NCI-H2196 (cell line): ENCODE results near the gene AHCTF1.

Source experiments
- DNase-seq: peaks from one replicate; lab custom pipeline; 2025; ENCODE audit not compliant: unreplicated experiment; lab: John Stamatoyannopoulos, UW

Gene AHCTF1, protein sequence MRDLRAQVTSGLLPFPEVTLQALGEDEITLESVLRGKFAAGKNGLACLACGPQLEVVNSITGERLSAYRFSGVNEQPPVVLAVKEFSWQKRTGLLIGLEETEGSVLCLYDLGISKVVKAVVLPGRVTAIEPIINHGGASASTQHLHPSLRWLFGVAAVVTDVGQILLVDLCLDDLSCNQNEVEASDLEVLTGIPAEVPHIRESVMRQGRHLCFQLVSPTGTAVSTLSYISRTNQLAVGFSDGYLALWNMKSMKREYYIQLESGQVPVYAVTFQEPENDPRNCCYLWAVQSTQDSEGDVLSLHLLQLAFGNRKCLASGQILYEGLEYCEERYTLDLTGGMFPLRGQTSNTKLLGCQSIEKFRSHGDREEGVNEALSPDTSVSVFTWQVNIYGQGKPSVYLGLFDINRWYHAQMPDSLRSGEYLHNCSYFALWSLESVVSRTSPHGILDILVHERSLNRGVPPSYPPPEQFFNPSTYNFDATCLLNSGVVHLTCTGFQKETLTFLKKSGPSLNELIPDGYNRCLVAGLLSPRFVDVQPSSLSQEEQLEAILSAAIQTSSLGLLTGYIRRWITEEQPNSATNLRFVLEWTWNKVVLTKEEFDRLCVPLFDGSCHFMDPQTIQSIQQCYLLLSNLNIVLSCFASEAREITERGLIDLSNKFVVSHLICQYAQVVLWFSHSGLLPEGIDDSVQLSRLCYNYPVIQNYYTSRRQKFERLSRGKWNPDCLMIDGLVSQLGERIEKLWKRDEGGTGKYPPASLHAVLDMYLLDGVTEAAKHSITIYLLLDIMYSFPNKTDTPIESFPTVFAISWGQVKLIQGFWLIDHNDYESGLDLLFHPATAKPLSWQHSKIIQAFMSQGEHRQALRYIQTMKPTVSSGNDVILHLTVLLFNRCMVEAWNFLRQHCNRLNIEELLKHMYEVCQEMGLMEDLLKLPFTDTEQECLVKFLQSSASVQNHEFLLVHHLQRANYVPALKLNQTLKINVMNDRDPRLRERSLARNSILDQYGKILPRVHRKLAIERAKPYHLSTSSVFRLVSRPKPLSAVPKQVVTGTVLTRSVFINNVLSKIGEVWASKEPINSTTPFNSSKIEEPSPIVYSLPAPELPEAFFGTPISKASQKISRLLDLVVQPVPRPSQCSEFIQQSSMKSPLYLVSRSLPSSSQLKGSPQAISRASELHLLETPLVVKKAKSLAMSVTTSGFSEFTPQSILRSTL (N-terminal part only)

GRCh38 chr1:246931549-246932365 lies at the start of gene AHCTF1:
AHCTF1 (minus strand) TSS chr1:246931948; CDS start chr1:246918370, 13,578 bp downstream.
- DNase-seq = peak; percentile 94

DNA sequence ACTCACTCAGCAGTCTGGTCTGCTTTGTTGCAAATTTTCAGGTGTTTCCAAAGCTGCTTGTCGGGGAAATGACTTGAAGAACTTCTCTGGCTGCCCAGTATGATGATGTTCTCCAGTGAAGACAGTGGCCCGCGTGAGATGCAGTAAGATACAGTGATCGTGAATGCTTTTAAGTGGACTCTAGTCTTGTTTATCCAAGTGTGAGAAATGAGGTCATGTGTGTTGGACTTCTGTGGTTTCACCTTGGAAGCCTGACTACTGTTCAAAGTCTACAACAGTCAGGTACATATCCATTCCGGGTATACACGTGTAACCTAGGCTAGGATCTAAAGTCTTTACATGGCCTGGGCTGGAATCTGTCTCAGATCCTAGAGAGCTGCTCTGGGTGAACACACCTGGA lies 47.0 kb upstream of the AHCTF1 start:
- no peak for DNase-seq

- no peak for DNase-seq
Observed at GRCh38 chr1:246978281-246978680, 46.5 kb upstream of the AHCTF1 start.

GRCh38 chr1:246971969-246972368 lies 40.2 kb upstream of the AHCTF1 start:
- no peak for DNase-seq

GRCh38 chr1:246971090-246971721 lies 39.5 kb upstream of the AHCTF1 start:
- no peak for DNase-seq

DNA sequence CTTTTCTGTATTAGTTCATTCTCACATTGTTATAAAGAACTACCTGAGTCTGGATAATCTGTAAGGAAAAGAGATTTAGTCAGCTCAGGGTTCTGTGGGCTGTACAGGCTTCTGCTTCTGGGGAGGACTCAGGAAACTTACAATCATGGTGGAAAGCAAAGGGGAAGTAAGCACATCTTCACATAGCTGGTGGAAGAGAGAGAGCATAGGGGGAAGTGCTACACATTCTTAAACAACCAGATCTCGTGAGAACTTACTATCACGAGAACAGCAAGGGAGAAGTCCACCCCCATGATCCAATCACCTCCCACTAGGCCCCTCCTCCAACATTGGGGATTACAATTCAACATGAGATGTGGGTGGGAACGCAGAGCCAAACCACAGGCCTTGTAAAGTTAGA lies 37.9 kb upstream of the AHCTF1 start:
- DNase-seq = no peak

- DNase-seq = no peak
Observed at GRCh38 chr1:246966502-246966901, 34.8 kb upstream of the AHCTF1 start.

GRCh38 chr1:246959944-246960693 lies 28.4 kb upstream of the AHCTF1 start:
- DNase-seq = no peak

DNA sequence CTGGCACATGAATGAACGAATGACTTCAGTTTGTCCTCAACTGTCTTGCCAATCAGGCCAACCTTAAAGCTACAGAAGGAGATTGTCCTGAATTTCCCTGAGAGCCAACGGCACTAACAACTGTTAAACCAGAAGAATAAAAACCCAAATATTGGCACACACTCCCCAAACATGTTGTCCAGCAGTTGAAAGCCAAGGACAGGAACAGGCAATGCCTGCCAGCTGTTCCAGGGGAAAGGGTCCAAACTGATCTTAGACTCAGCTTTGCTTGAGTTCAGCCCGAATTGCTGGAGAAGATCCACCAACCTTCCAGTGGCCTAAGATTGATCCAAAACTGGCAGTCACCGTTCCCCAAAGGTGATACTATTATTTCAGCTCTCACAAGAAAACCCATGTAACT lies 22.4 kb upstream of the AHCTF1 start:
- DNase-seq = no peak

DNA sequence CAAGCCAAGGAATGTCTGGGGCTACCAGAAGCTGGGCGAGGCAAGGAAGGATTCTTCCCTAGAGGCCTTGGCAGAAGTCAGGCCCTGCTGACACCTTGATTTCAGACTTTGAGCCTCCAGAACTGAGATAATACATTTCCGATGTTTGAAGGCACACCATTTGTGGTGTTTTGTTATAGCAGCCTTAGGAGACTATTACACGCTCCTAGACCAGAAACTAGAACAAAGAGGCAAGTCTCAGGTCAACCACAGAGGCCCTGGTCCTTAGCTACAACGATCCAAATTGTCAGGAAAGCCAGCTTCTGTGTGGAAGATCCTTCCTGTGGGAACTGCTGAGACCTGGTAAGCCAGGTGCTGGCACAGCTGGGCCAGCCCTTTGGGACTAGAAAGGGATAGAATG lies 19.7 kb upstream of the AHCTF1 start:
- DNase-seq = no peak

- DNase-seq = no peak
Observed at GRCh38 chr1:246949956-246950355, 18.2 kb upstream of the AHCTF1 start.

- DNase-seq = no peak
Observed at GRCh38 chr1:246947255-246947654, 15.5 kb upstream of the AHCTF1 start.

DNA sequence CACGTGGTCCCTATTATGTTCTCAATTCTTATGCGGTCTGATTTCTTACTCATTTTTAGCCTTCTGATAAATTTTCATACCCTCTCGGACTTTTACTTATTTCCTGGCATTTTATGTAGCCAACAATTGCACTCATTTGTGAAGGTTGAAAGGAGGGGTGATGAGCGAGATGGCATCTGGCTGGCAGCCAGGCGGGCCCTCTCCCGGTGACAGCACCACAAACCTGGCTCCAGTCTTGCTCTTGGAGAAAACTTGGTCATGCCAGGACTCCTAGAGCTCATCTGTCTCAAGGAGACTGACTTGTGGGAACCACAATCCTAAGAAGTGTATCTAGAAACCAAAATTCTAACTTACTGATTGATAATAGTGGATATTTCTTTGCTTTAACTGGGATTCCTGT lies 14.6 kb upstream of the AHCTF1 start:
- DNase-seq = no peak

DNA sequence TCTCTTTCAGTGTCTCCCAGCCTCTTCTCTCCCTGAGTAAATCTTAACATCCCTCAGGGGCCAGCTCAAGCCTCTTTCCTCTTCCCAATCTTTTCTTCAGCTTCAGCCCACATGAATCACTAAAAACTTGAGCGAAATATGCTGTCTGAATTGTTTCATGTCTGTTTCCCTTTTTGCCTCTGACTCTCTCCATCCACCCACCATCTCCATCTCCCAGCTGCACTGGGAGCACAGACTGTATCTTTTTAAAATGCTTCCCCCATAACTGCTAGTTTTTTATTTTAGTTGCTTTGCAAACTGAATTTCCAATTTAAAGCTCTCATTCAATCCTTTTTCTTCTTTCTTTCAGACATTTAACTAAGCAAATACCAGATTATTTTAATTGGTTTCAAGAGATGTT lies 3.0 kb upstream of the AHCTF1 start:
- no peak for DNase-seq

GRCh38 chr1:246933893-246934292 lies 2.1 kb upstream of the AHCTF1 start:
- no peak for DNase-seq

DNA sequence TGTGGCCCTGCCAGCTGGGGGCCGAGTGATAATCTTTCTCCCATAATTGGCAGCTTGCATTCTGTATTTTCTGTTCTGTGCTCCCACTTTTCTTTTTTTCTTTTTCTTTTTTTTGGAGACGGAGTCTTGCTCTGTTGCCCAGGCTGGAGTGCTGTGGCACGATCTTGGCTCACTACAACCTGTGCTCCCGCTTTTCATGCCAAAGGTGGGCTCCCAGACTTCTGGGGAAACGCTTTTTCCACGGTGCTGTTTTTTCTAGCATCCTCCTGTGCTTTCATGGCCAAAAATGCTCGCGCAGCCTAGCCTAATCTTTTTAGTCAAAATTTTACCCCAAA lies 585 bp upstream of the AHCTF1 start:
- DNase-seq = no peak

GRCh38 chr1:246930830-246931548 lies 759 bp downstream of the AHCTF1 start:
- no peak for DNase-seq

GRCh38 chr1:246925997-246926626 lies 5.6 kb downstream of the AHCTF1 start:
- DNase-seq = no peak
